Subcutaneous adipose tissue (tissue), 4 donors: Measurements from ENCODE around the gene POGZ. TPM values are rescaled to one million over a fixed set of nuclear protein-coding genes. Genes with fewer than 3 reads are reported as not detected.

Experiments
- CTCF ChIP-seq: fragments of 450-650 bp; IDR thresholded peaks from one replicate; pipeline ENCODE4 v1.5.1; 2016; ENCODE audit warnings: low read depth, mild to moderate bottlenecking, control low read depth, antibody characterized with exemption, moderate library complexity
- total RNA-seq, 4 donors: library from RNA; depleted of rRNA; stranded (reverse); fragments of >200 nt; gene quantifications; one replicate each; pipeline ENCODE4 v1.1.0, GENCODE V29; 2016

Gene POGZ
- total RNA-seq, 4 donors from 2014 or later = 39.9 to 51.6 (median 47.3) TPM

- no peak for TF ChIP-seq CTCF
Measured at GRCh38 chr1:151499930-151500329, 40.6 kb upstream of the POGZ start.

DNA sequence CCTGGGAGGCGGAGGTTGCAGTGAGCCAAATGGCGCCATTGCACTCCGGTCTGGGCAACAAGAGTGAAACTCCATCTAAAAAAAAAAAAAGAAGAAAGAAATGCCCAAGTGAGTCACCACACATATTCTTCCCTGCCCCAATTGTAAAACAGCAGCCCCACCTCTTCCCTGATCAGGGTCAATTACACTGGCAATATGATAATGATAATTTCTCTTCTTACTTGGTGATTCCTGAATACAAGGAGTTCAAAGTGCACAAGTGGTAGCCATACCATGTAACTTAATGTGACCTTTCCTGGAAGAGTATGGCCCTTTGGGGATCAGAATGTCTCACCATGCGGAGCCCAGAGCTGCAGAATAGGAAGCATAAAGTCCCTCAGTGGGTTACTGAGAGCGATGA is 40.1 kb upstream of the POGZ start:
- TF ChIP-seq CTCF = no peak

DNA sequence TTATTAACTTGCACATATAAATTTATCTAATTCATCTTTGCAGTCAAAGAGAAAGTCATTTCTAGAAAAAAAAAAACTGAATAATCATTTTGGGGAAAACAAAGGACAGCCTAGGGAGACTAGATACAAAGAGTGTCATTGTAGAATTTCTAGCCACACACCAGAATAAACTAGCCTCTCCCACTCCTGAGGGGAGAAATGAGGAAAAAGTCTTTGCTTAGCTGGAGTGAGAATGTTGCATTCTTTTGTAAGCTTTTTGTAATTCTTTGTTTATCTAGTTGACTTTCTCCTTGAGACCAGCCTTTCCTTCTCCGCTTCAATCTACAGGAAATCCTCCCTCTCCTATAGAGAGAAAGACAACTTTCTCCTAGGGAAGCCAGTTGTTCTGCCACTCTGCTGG is 36.0 kb upstream of the POGZ start:
- TF ChIP-seq CTCF = no peak

GRCh38 chr1:151494741-151495281 is 35.5 kb upstream of the POGZ start:
- TF ChIP-seq CTCF = no peak

- no peak for TF ChIP-seq CTCF
Measured at GRCh38 chr1:151493042-151493441, 33.7 kb upstream of the POGZ start.

DNA sequence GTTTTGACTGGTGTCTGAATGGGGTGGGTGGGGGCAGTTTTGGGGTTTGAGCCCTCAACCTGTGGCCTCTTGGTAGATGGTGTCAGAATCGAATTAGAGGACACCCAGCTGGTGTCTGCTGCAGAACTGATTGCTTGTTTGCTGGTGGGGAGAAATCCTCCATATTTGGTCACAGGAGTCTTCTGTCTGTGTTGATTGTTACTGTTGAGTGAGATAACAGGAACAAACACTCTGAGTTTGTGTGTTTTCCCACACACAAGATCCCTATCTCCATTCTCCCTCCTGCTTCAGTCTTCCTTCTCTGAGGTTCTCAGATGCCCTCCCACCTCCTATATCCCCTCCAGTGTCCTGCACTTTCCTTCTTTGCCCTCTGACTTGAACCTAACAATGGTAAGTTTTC is 32.8 kb upstream of the POGZ start:
- no peak for TF ChIP-seq CTCF

DNA sequence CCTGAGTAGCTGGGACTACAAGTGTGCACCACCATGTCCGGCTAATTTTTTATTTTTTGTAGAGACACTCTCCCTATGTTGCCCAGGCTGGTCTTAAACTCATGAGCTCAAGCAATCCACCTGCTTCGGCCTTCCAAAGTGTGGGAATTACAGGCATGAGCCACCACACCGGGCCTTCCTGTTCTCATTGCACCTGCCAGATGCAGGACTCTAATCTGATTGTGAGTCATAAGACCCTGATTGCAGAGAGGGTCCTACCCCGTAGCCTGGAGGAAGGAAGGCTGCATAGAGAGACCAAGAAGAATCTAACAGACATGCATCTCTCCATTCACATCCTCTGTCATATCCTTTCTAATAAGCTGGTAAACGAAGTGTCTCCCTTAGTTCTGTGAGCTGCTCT is 32.3 kb upstream of the POGZ start:
- no peak for TF ChIP-seq CTCF
